Measurements from ENCODE around the gene NDUFAF8. TPM values are rescaled to one million over a fixed set of nuclear protein-coding genes. Genes with fewer than 3 reads are reported as not detected.

The NDUFAF8 gene
- total RNA-seq, 4 donors from 2014 or later, result 28.7 to 56.7 (median 37.5) TPM

- ATAC-seq (ENCODE audit: low FRiP score) (no peak), DNase-seq (ENCODE audit: low spot score) (no peak)
- no peak for TF ChIP-seq CTCF (IDR thresholded peaks at IDR 0.05)
Measured at GRCh38 chr17:81197409-81197795, 41.7 kb upstream of the NDUFAF8 start.

- ATAC-seq (ENCODE audit: low FRiP score) (no peak), DNase-seq (ENCODE audit: low spot score) (no peak)
- no peak for TF ChIP-seq CTCF (IDR thresholded peaks at IDR 0.05)
Measured at GRCh38 chr17:81197831-81198490, 41.2 kb upstream of the NDUFAF8 start.

DNA sequence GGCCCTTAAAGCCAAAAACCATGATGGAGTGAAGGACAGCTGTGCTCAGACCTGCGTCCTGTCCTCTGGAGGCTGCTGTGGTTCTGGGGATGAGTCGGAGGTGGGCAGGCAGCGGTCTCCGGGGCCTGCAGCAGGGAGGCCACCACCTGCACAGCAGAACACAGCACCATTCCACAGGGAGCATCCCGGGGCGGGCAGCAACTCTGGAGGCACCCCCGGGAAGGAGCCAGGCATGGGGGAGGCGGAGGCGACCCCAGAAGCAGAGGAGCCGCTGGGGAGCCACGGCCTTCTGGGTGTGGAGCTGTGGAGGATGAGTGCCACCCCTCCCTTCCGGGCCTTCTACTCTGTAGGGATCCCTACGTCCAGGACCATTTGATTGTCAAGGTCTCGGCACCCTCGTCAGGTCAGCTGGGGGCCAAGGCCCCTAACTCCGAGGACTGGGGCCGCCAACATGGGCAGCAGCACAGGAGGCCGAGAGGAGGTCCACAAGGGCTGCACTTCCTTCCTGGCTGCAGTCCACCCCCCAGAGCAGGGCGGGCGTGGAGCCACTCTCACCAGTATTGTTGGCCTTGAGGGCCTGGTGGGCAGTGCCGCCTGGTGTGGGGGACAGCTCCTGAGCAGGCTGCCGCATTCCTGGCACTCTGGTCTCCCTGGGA lies 40.2 kb upstream of the NDUFAF8 start:
- no peak for TF ChIP-seq CTCF (IDR thresholded peaks at IDR 0.05)
- DNase-seq (ENCODE audit: low spot score), result no peak
- ATAC-seq (ENCODE audit: low FRiP score), result no peak

GRCh38 chr17:81199482-81199830 lies 39.7 kb upstream of the NDUFAF8 start:
- DNase-seq (ENCODE audit: low spot score) (no peak), ATAC-seq (ENCODE audit: low FRiP score) (no peak)
- no peak for TF ChIP-seq CTCF (IDR thresholded peaks at IDR 0.05)

- TF ChIP-seq CTCF (IDR thresholded peaks at IDR 0.05), result no peak
- ATAC-seq (ENCODE audit: low FRiP score), result no peak
- DNase-seq (ENCODE audit: low spot score), result no peak
Measured at GRCh38 chr17:81200201-81200600, 38.9 kb upstream of the NDUFAF8 start.

- no peak for DNase-seq (ENCODE audit: low spot score)
- no peak for ATAC-seq (ENCODE audit: low FRiP score)
- TF ChIP-seq CTCF (IDR thresholded peaks at IDR 0.05), result peak in 1 of 3 donors; percentile 25
Measured at GRCh38 chr17:81200695-81201580, 38.2 kb upstream of the NDUFAF8 start.

Measured in omental fat pad (tissue), 4 donors.